Adipose tissue (tissue), 3 donors: ENCODE data around the gene SMPD4. TPM values are rescaled to one million over a fixed set of nuclear protein-coding genes. Genes with fewer than 3 reads are reported as not detected.
"Not testable (repeated sequence)": the region's sequence is repeated elsewhere in the genome, so short reads cannot be mapped to it uniquely, and the experiment has no call there.

Experiments used
- H3K27ac ChIP-seq: one replicate; pipeline ENCODE4 v1.5.1; 2013; ENCODE audit warnings: low read depth, low read length
- WGBS, 3 donors: extraction: QIAGEN DNeasy Blood & Tissue Kit; methylation state at CpG; one replicate each; pipeline ENCODE4 v1.1.7; 2013; 5-methylcytosine and 5-hydroxymethylcytosine counted together
- polyA plus RNA-seq, 3 donors: library from polyadenylated mRNA; stranded (reverse); fragments of 200-250 nt; gene quantifications; one replicate each; pipeline ENCODE4 v1.2.3, GENCODE V29; 2013
- donor health status: healthy with polysubstance abuse.
- donor health status: Bipolar disorder and iron deficiency.
- donor health status: healthy.

SMPD4 gene
- polyA plus RNA-seq, 3 donors, result 20.9 to 29.5 (median 29.1) TPM

- 87 to 91% (median 88%) methylated on average over 25 of the region's 25 CpGs for WGBS, 3 donors
- not testable (repeated sequence) for H3K27ac ChIP-seq
These were observed 20.3 kb downstream of the SMPD4 start for GRCh38 chr2:130160838-130161705.

GRCh38 chr2:130160131-130160530 lies 21.3 kb downstream of the SMPD4 start:
- H3K27ac ChIP-seq, result no peak overlapping the region
- WGBS, 3 donors, result 97 to 99% (median 97%) methylated on average over 6 of the region's 6 CpGs

- 93 to 99% (median 97%) methylated on average over 4 of the region's 4 CpGs for WGBS, 3 donors
- not testable (repeated sequence) for H3K27ac ChIP-seq
These were observed 22.0 kb downstream of the SMPD4 start for GRCh38 chr2:130159376-130159775.

- 91 to 99% (median 96%) methylated on average over 9 of the region's 9 CpGs for WGBS, 3 donors
- no peak overlapping the region for H3K27ac ChIP-seq
These were observed 22.8 kb downstream of the SMPD4 start for GRCh38 chr2:130158631-130159030.

GRCh38 chr2:130157825-130158514 lies 23.4 kb downstream of the SMPD4 start:
- 63 to 79% (median 64%) methylated on average over 13 of the region's 13 CpGs for WGBS, 3 donors

GRCh38 chr2:130157354-130157753 lies 24.0 kb downstream of the SMPD4 start:
- not testable (repeated sequence) for H3K27ac ChIP-seq
- 73 to 82% (median 80%) methylated on average over 9 to 11 of the region's 12 CpGs for WGBS, 3 donors

More at GRCh38 chr2:130157825-130158514, 23.4 kb downstream of the SMPD4 start:
- not testable (repeated sequence) for H3K27ac ChIP-seq

- 82 to 92% (median 90%) methylated on average over 9 of the region's 9 CpGs for WGBS, 3 donors
These were observed 24.8 kb downstream of the SMPD4 start for GRCh38 chr2:130156624-130157004.

GRCh38 chr2:130155956-130156623 lies 25.3 kb downstream of the SMPD4 start:
- H3K27ac ChIP-seq, result not testable (repeated sequence)
- 28 to 74% (median 74%) methylated on average over 15 to 16 of the region's 16 CpGs for WGBS, 3 donors

More at GRCh38 chr2:130156624-130157004, 24.8 kb downstream of the SMPD4 start:
- H3K27ac ChIP-seq, result no peak overlapping the region

- WGBS, 3 donors, result 94 to 96% (median 96%) methylated on average over 29 of the region's 29 CpGs
- H3K27ac ChIP-seq, result no peak overlapping the region
These were observed 26.3 kb downstream of the SMPD4 start for GRCh38 chr2:130154773-130155765.

- 89 to 97% (median 95%) methylated on average over 4 to 8 of the region's 8 CpGs for WGBS, 3 donors
- H3K27ac ChIP-seq, result not testable (repeated sequence)
These were observed 27.0 kb downstream of the SMPD4 start for GRCh38 chr2:130154423-130154770.

- 91 to 94% (median 93%) methylated on average over 18 to 22 of the region's 23 CpGs for WGBS, 3 donors
These were observed 27.5 kb downstream of the SMPD4 start for GRCh38 chr2:130153721-130154422.

GRCh38 chr2:130152816-130153595 lies 28.4 kb downstream of the SMPD4 start:
- H3K27ac ChIP-seq, result no peak overlapping the region
- whole genome bisulfite sequencing, 3 donors, result 91 to 96% (median 94%) methylated on average over 21 to 25 of the region's 25 CpGs

More at GRCh38 chr2:130153721-130154422, 27.5 kb downstream of the SMPD4 start:
- not testable (repeated sequence) for H3K27ac ChIP-seq

- WGBS, 3 donors, result 93 to 96% (median 96%) methylated on average over 12 to 23 of the region's 27 CpGs
These were observed 29.1 kb downstream of the SMPD4 start for GRCh38 chr2:130152136-130152815.

GRCh38 chr2:130151145-130151512 lies 30.3 kb downstream of the SMPD4 start:
- H3K27ac ChIP-seq, result not testable (repeated sequence)
- WGBS, 3 donors, result 65 to 77% (median 68%) methylated on average over 5 of the region's 5 CpGs

More at GRCh38 chr2:130152136-130152815, 29.1 kb downstream of the SMPD4 start:
- H3K27ac ChIP-seq, result not testable (repeated sequence)

GRCh38 chr2:130150181-130151144 lies 30.9 kb downstream of the SMPD4 start:
- 87 to 91% (median 88%) methylated on average over 23 of the region's 23 CpGs for WGBS, 3 donors
- no peak overlapping the region for H3K27ac ChIP-seq
